Fibroblast of mammary gland (primary cell): ENCODE measurements around the gene DHX57.

Experiments
- DNase-seq: peaks from one replicate; pipeline ENCODE4 v3.0.0-alpha.2; 2010; ENCODE audit warnings: low read depth
- H3K4me3 ChIP-seq: 2 replicates; pipeline ENCODE4 v1.5.1; 2011; ENCODE audit warnings: low read depth, mild to moderate bottlenecking, low read length, moderate library complexity; ENCODE audit not compliant: control insufficient read depth
- CTCF ChIP-seq: conservative IDR thresholded peaks from 2 replicates; pipeline ENCODE4 v1.5.1; 2011; ENCODE audit warnings: low read depth, low read length, inconsistent platforms; ENCODE audit not compliant: control insufficient read depth, insufficient read depth

Gene DHX57

GRCh38 chr2:38871432-38871831 lies 4.3 kb downstream of the DHX57 start:
- H3K4me3 ChIP-seq, result no peak overlapping the region
- no peak for DNase-seq
- no peak for TF ChIP-seq CTCF

- no peak for DNase-seq
- H3K4me3 ChIP-seq, result no peak overlapping the region
- no peak for TF ChIP-seq CTCF
Observed at GRCh38 chr2:38866773-38867443, 8.8 kb downstream of the DHX57 start.

- DNase-seq, result no peak
- no peak overlapping the region for H3K4me3 ChIP-seq
- no peak for TF ChIP-seq CTCF
Observed at GRCh38 chr2:38863061-38863695, 12.6 kb downstream of the DHX57 start.

GRCh38 chr2:38862476-38862875 lies 13.3 kb downstream of the DHX57 start:
- DNase-seq, result no peak
- TF ChIP-seq CTCF, result no peak
- H3K4me3 ChIP-seq, result no peak overlapping the region

- TF ChIP-seq CTCF, result no peak
- DNase-seq, result peak; percentile 48
- H3K4me3 ChIP-seq, result no peak overlapping the region
Observed at GRCh38 chr2:38856165-38856564, 19.6 kb downstream of the DHX57 start.

- no peak for TF ChIP-seq CTCF
- no peak for DNase-seq
- H3K4me3 ChIP-seq, result no peak overlapping the region
Observed at GRCh38 chr2:38850045-38850444, 25.7 kb downstream of the DHX57 start.
